Cerebellar nuclear complex (tissue), 1 donor: ENCODE data around the gene CD2AP.
"Not testable (repeated sequence)": the region's sequence is repeated elsewhere in the genome, so short reads cannot be mapped to it uniquely, and the experiment has no call there.

Source experiments
- DNase-seq, 2 experiments: peaks; one replicate each; lab custom pipeline; 2025; lab: John Stamatoyannopoulos, UW

CD2AP gene

DNA sequence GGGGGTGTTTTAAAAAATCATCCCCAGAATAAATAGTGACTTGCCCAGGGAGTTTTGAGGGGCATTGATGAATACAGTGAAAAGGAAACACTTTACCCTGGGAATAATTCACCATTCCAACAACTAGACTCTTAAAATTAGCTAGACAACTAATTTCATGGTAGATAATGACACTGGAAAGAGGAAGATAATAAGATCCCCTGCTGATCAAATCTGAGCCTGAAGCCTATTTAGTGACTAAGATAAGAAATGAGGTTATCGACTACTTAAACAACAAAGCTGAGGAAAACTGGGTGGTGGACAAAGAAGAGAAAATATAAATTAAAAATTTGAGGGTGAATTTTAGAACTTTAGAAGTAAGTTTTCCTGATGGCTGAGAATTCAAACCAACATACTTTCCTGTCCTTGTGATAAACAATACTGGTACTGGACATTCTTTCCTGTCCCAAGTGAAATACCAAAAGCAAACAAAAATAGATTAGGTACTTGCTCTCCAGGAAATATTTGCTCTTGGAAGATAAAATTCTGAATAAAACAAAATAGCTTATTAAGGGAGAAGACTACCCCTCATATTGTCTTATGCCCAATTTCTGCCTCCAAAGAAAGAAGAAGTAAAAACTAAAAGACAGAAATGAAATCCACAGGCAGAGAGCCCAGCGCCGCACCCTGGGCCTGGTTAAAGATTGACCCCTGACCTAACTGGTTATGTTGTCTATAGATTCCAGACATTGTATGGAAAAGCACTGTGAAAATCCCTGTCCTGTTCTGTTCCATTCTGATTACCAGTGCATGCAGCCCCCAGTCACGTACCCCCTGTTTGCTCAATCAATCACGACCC, 156.8 kb downstream of the CD2AP start:
- DNase-seq: no peak

DNA sequence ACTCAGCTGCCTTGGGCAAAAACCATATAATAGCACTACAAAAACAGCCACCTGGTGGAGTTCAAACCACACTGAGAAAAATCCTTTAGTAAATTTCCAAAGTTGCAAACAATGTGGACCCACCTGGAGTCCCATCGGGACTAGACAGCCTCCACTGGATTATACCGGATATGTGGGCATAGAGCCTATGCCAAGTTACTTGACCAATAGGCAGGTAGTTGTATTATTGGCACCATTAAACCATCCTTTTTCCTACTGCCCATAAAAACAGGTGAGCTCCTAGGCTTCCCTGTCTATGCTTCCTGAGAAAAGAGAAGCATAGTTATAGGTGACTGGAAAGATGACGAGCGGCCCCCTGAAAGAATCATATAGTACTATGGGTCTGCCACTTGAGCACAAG, 169.1 kb downstream of the CD2AP start:
- DNase-seq: no peak

DNA sequence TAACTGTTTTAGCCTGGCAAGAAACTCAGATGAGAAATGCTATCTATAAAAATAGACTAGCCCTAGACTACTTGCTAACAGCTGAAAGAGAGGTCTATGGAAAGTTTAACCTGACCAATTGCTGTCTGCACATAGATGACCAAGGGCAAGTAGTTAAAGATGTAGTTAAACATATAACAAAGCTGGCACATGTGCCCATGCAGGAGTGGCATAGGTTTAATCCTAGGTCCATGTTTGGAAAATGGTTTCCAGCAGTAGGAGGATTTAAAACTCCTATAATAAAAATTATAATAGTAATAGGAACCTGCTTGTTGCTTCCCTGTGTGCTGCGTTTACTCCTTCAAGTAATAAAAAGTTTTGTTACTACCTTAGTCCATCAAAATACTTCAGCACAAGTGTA, 169.6 kb downstream of the CD2AP start:
- DNase-seq: no peak

DNA sequence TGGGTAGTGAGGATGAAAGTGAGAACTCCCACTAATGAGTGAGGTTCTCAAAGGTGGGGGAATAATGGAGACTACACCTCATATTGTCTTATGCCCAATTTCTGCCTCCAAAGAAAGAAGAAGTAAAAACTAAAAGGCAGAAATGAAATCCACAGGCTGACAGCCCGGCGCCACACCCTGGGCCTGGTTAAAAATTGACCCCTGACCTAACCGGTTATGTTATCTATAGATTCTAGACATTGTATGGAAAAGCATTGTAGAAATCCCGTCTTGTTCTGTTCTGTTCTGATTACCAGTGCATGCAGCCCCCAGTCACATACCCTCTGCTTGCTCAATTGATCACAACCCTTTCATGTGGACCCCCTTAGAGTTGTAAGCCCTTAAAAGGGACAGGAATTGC, 170.0 kb downstream of the CD2AP start:
- not testable (repeated sequence) for DNase-seq

DNA sequence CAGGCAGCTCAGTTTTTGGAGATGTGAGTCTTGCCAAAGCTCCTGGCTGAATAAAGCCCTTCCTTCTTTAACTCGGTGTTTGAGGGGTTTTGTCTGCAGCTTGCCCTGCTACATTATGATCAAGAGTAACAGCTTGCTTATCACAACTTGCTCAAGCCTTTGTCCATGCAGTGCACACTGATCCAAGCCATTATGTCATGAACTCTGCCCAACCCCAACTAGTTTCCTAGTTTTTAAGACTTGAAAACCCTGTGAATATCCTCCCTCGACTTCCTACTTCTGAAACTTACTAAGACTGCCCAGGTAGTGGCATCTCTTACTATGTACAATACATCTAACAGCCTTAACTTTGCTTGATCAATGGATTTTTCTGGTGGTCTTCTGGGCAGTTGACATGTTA, 170.4 kb downstream of the CD2AP start:
- DNase-seq: no peak

DNA sequence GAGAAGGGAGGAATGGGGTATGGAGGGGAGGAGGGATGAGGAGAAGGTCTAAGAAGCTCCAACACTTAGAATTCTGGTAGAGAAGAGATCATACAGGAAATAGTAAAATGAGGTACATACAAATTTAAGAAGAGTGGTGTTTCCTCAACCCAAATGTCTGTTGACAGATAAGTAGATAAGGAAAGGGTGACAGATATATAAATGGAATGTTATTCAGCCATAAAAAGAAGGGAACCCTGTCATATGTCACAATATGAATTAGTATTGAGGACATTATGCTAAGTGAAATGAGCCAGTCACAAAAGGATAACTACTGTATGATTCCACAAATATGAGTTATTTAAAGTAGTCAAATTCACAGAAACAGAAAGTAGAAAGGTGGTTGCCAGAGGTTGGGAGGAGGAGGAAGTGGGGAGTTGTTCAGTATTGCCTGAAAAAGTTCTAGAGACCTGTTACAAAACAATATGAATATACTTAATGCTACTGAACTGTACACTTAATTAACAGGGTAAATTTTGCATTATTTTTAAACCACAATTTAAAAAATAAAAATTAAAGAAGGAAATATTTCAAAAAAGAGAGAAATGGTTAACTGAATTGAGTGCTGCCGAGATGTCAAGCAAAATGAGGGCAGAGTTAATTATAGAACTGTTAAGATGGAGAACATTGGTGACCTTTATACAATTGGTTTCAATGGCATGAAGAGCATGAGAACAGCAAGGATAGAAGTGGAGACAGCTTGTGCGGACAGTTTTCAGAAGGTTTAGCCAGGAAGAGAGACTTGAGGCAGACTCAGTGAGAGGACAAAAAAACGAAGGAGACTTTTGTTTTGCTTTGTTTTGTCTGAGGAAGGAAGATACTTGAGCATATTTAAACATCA, 173.2 kb downstream of the CD2AP start:
- no peak for DNase-seq

DNA sequence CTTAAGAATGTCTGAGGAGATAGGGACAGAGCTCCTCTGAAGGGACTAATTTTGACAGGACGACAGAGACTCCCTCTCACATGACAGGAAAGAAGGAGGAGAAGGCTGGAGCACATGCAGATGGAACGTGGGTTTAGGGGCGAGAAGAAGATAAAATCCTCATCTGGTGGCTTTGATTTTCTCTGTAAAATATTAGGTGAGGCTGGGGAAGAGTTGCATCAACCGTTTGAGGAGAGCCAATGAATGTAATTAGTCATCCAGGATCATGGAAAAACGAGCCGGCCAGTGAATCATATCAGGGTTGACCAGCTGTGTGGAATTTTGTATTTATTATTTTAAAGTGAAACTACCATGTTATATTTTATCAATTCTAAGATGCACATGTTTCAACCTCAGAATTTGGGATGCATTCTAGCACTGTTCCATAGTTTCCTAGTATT, 173.9 kb downstream of the CD2AP start:
- DNase-seq: no peak

DNA sequence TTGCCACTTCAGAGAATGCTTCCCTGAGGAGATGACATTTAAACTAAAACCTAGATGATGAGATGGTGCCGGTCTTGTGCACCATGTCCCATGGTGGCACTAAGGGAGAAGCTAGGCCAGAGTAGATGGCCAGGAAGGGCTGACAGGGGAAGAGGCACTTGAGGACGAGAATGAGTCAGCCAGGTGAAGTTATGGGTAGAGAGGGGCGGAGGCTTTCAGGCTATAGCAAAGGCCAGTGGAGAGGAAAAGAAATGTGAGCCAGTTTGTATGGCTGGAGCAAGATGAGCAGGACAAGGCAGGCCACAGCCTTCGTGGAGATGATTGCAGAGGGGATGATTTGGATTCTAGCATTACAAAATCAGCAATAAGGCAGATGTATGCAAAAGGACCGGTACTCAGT, 176.1 kb downstream of the CD2AP start:
- DNase-seq: no peak

DNA sequence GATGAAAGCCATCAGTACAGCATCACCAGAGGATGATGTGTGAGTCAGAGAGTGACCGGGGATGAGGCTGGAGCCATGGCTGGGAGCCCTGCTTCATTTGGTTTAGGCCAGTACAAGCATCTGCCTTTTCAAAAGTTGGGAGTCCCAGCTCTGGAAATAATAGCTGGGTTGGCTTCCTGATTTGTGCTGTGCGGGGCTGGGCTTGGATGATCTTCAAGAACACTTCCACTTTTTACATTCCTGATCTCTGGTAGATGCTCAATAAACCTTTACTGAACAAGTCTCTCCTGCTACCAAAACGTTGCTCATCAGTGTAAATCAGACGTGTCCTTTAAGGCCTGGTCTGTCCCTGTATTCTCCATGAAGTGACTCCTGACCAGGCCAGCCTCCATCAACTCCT, 176.7 kb downstream of the CD2AP start:
- DNase-seq: no peak

DNA sequence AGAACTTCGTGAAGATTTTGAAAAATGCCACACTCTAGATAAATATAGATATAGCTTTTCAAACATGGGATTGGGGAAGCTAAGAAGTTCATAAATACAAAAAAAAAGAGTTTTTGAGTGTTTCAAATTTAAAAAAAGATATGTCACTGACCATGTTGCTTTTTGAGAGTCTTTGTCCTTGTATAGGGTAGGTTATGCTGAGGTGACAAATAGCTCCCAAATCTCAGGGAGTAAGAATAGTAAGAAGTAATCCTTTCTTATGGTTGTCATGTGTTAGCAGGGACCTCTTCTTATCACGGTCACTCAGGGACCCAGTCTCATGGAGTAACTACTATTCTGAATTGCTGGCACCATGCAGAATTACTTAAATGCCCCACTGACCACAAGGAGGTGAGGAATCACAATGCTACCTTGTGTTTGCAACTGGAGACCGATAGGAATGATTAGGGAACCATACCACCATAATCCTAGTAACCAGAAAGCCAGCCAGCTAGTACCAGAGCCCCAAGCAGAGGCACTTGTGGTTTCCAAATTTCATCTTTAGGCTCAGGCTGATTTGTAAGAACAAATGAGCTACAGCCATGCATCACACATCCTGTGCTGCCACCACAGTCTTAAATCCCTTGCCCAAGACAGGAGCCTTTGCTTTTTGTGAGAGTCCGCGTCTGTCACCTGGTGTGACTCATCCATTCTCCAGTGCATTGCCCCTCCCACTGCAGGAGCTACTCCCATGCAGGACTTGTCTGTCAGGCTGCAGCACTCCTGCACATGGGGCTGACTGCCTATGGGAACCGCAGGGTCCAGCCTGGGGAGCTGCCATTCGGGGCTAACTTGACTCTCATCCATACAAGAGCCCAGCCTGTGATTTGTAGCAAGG, 178.4 kb downstream of the CD2AP start:
- DNase-seq: no peak

DNA sequence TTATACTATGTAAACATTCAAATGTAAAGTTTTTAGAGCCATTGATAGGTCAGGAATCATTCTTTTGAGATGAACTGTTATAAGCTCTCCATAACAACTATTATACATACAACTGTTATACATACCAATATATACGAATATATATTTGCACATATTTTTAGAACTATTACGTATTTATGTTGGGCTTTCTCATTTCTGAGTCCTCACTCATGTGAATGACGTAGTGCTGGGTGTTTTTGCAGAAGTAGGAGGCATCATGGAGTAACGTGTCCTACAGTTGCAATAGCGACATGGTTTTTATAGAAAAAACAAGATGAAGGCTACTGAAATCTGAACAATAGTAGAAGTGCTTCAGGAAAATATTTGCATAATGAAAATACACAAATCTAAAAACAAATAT, 184.4 kb downstream of the CD2AP start:
- no peak for DNase-seq

DNA sequence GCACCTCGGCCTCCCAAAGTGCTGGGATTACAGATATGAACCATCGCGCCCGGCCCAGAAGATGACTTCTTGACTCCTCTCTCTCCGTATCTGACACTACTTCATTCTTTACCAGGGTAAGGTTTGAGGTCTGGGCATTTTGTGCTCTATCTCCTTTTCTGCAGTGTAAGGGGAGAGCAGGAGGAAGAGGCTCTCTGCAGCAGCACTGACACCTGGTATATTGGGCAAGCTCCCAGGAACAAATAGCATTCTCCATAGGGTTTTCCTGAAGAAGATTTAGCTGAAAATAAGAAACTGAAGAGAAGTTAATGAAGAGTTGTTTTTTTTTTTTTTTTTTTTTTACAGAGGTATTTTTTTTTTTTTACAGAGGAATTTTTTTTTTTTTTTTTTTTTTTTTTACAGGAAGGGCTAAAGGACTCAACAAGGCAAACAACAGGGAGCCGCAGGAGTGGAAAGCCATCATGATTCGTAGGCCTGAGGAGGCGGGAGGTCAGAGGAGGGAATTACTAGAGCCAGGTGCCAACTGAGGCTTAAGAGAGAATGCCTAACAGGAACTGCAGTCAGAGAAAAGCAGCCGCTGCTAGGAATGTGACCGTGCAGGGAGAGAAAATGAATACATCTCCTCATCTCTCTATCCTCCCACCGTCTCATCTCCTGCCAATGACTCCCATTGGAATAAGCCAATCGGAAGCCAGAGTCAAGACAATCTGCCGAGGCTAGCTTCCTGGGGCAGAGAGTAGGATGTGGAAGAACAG, 186.1 kb downstream of the CD2AP start:
- DNase-seq: peak in 1 of 2 experiments; percentile 47

DNA sequence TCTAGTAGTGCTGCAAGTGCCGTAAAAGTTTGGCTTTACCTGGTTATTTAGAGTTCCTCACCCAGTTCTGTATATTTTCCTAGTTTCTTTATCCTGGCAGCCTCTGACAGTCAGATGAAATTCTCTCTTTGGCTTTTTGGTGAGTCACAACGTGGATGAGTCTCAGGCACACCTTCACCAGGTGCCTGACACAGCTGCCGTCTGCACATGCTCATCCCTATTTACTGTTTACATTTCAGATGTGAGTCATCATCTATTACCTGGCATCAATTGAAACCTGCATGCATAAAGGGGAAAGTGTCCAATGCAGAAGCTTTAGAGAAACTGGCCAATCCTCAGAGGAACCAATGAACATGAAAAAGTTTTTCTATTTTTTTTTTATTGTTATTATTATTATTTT, 187.5 kb downstream of the CD2AP start:
- DNase-seq: no peak

DNA sequence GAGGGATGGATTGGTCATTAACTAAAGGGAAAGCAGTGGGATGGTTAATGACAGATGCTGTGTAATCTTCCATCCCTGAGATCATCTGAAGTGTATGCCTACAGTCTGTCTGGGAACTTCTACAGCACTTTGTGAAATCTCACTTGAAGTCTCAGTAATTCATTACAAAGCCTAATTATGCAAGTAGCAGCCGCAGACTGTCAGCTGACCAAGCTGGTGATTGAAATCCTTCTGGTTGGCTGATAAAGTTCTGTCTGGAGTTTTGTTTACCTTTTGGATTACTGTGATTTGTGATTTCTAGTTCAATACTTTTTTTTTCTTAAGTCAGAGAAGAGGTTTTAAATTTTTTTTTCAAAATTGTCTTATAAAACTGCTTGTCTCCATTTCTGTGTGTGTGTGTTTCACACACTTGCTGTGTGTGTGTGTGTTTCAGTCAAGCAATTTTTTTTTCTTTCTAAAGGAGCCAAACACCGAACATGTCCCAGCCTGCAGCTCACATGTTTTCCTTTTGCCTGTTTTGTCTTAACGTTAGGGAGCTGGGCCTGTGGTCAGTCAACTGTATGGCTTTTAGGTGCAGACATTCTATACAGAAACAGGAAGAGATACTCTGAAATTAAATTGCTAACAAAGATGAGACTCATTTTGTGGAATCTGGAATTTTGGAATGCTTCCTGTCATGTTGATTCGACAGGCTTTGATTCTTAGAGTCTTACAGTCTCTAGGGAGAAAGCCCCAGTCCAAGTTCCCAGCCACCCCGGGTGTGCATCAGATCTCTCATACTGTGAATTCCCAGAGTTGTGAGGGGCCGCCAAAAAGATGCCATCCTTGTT, 192.3 kb downstream of the CD2AP start:
- no peak for DNase-seq

DNA sequence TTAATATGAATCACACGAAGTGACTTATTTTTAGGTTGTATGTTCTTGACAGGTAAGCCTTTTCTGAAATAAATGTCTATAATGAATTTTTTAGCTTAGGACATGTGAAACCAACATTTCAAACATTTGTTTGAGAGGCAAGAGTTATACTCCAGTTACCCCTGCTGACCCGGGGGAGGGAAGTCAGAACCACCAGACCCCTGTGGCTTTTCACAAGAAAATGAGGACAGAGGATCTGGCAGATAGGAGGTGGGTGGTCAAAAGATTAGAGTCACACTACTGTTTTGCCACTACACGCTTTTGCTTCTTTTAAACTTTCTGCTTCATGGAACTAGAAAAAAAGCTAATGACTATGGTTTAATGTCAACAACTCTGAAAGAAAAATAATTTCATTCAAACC, 193.3 kb downstream of the CD2AP start:
- DNase-seq: no peak

DNA sequence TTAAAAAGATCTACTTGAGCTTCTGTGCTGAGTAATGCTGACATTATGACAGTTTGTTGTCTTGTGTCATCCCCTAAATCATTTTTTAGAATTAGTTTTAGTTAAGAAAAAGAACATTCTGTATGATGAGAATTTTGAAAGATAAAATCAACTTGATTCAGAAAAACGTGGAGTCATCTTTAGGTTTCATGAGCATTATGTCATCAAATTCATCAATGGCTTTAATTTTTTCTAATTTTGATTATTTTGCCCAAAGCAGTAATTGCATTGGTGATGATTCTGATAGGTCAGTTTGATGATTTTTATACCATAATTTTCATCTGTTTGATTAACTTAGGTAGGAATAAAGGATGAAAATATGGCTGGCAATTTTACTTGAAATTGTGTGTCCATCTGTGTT, 194.2 kb downstream of the CD2AP start:
- DNase-seq: no peak

DNA sequence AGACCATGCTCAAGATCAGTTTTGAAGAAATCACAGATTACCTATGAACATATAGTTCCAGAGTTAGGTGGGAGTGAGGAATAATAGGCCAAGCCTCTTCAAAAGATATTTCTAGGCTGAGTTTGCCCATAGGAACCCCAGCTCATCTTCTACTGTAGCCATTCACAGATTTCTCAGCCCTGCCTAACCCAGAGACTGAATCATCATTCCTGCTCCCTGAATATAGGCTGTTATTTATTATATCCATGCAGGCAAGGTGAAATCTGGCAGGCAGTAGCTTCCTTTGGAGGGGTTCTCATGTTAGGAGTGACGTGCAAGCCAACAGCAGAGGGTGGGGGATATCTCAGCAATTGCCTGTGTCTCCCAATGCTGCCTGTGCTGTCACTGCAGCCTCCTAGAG, 195.2 kb downstream of the CD2AP start:
- DNase-seq: no peak

DNA sequence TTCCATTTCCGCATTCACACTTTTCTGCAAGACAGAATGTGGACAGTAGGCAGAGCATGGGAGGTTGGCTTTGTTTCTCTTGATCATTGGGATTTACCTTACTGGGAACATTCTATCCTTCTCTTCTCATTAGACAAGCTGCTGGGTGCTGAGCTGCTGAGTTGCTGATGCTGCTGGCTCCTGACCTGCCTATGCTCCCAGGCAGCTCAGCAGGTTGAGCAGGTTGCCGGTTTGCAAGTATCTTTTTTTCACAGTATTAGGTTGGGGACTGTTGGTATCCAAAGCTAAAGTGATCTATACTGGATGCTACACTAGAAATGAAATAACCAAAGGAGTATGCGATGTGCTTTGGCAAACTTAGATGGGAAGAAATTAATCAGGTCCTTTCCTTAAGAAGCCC, 197.1 kb downstream of the CD2AP start:
- no peak for DNase-seq
